GM19351 (cell line): ENCODE results near the gene IRAK4.

Experiments used
- ATAC-seq: cut with Tn5 transposase; IDR thresholded peaks from one replicate; pipeline ENCODE4 v1.9.1; 2021; ENCODE audit warnings: mild to moderate bottlenecking, moderate library complexity; ENCODE audit not compliant: unreplicated experiment

The IRAK4 gene

GRCh38 chr12:43764528-43764927 lies 5.8 kb downstream of the IRAK4 start:
- no peak for ATAC-seq

DNA sequence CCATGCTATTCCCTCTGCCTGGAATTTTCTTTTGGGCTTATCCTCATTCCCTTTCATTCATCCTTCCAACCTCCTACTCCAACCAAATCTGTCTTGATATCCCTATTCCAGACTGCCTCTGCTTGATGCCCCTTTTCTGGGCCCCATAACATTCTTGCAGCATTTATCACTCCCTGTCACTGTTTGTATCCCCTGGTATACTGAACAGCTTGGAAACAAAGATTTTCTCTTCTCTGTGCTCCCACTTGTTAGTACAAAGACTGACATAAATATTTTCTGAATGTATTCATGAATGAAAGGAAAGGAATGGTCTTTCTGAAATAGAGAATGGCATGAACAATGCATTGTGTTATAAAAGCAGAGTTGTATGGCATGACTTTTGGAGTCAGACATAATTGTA lies 7.5 kb downstream of the IRAK4 start:
- no peak for ATAC-seq

DNA sequence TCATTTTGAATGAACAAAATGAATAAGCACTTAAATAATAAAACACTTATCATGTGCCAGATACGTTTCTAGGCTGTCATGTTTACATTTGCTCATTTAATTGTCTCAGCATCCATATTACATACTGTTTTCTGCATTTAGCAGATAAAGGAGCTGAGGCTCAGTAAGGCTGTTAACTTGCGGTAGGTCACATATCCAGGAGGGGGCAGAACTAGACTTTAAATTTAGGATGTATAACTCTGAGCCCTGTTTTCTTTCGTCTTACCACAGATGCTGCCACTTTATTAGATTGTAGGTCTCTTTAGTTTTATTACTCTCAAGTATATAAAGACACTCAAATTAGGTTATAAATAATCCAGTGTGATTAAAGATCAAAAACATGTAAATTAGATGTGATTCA lies 17.7 kb downstream of the IRAK4 start:
- ATAC-seq = peak; percentile 63

- ATAC-seq = no peak
Observed at GRCh38 chr12:43786899-43787693, 28.3 kb downstream of the IRAK4 start.

- peak; percentile 55 for ATAC-seq
Observed at GRCh38 chr12:43789941-43790340, 31.2 kb downstream of the IRAK4 start.

GRCh38 chr12:43795716-43796280 lies 37.0 kb downstream of the IRAK4 start:
- ATAC-seq = no peak

GRCh38 chr12:43797561-43798217 lies 38.9 kb downstream of the IRAK4 start:
- ATAC-seq = no peak

GRCh38 chr12:43805149-43805859 lies 46.6 kb downstream of the IRAK4 start:
- ATAC-seq = peak; percentile 24

DNA sequence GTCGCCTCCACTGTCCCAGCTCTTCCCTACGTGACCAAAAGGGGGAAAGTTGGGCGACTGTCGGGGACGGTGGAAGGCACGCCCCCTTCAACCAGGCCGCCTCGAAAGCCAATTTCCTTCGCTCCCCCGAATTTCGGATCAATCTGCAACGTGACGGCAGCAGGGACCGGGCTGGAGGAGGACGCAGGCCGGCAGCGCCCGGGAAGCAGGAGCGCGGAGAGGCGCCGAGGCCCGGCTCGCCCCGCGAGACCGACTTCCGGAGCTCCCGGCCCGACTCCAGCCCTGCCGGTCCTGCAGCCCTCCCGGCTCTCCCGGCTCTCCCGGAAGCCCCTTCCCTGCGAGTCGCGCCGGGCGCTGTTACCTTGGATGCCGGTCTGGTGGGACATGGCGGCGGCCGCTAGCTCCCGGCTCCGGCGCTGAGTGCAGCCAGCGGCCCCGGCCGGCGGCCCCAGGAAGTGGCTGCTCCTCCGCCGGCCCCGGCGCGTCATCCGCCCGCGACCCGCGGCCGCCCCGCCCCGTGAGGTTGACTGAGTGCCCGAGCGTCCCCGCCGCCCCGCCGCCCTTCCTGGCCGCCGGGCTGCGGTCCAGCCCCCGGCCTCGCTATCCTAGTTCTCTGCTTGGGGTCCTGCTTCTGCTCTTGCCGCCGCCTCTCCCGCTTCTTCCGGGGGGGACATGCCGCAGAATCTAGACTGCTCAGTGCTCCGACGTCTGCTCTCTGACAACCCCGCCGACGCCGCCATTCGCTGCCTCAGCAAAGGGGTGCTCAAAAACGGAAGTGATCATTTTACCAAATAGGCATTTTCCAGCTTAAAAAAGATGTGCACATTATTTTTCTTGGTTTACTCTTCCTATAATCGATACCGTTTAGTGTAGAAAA lies 47.3 kb downstream of the IRAK4 start, which contains the start of gene TWF1:
TWF1 (minus strand) TSS at position 458 of the 877 bp plus-strand sequence; CDS start at position 386, 72 bp downstream.
- peak; percentile 92 for ATAC-seq

- ATAC-seq = no peak
Observed at GRCh38 chr12:43806737-43807072, 48.0 kb downstream of the IRAK4 start.

- ATAC-seq = no peak
Observed at GRCh38 chr12:43807386-43807785, 48.6 kb downstream of the IRAK4 start.

DNA sequence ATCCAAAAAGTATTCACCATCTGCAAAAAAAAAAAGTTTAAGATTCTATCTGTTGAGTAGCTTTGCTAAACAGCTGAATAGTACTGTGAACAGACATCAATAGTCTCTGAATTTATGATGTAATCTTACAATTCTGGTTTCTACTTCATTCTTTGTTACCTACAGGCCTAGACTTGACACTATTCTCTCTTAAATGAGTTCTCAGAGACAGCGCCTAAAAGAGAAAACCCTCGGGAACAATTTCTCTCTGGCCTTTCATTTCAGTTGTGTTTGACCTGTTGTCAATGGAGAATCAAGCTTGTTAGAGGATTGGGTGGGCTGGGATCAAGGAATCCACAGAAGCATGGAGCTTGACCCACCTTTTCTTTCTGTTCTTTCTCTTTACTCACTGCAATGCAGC lies 53.3 kb downstream of the IRAK4 start:
- ATAC-seq = no peak

GRCh38 chr12:43812926-43813325 lies 54.2 kb downstream of the IRAK4 start:
- ATAC-seq = no peak

- no peak for ATAC-seq
Observed at GRCh38 chr12:43815416-43815815, 56.7 kb downstream of the IRAK4 start.

- no peak for ATAC-seq
Observed at GRCh38 chr12:43816168-43816567, 57.4 kb downstream of the IRAK4 start.

- no peak for ATAC-seq
Observed at GRCh38 chr12:43824207-43824775, 65.5 kb downstream of the IRAK4 start.

DNA sequence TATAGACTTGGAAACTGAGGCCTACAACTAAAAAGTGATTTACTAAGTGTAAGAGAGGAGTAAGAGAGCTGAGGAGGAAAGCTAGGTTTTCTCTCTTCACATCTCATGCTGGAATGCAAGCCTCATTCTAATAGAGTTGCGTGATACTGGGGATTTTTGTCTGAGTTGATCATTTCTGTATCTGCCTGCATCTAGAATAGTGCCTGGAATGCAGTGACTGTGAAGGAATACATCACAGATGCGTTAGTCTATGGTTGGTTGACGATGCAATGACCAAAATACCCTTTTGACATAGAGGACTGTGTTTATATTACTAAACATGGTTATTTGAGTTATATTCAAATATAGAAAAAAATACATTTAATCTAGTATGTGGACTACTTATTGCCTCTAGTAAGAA lies 67.9 kb downstream of the IRAK4 start:
- no peak for ATAC-seq

GRCh38 chr12:43827093-43827492 lies 68.3 kb downstream of the IRAK4 start:
- ATAC-seq = no peak

DNA sequence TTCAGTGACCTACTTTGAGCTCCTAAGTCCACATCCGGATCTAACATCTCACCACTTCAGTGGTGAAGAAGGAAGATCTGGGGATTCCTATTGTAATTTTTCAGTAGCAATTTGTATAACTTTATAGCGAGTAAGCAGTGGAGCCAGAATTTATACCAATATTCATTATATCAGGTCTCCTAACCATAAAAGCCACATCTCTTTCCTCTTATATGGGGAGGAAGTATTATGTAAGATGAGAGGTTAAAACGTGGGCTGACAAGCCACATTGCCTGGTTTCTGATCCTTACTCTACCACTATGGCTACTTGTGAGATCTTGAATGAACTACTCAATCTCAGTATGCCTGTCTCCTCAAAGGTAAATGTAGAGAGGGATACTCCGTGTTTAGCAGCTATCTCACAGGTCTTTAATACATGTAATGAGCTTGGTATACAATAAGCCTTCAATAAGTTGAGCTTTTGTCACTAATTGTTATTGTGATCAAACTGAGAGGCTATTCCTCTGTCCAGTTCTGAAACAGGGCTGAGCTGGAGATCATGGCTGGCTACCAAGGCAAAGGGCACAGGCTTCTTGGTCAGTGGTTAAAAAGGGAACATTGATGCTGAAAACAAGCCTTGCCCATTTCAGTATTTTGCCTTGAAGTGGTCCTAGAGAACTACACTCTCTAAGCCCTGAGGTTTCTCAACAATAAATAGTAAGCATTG lies 73.9 kb downstream of the IRAK4 start:
- ATAC-seq = no peak

DNA sequence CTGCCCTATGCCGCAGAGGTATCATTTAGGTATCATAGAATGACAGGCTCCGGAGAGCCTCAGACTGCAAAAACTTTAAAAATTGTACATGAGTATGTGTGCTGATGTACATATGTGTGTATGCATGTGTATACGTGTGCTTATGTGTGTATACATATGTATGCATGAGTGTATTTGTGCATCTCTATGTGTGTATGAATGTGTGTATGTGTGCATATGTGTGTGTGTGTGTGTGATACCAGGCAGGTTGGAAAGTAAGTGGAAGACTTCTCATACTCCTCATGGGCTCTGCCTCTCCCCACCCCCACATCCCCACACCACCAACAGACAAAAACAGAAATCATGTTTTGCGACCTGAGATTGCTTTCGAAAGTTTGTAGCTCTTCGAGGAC lies 76.5 kb downstream of the IRAK4 start:
- ATAC-seq = peak; percentile 4
